GM19099 (cell line): ENCODE results near the gene STT3B.

ENCODE experiments used
- POLR2A ChIP-seq: IDR thresholded peaks from 3 replicates; pipeline ENCODE4 v1.6.1; 2011; ENCODE audit warnings: low read depth; ENCODE audit not compliant: insufficient read length; ENCODE audit errors: extremely low read depth

The STT3B gene

DNA sequence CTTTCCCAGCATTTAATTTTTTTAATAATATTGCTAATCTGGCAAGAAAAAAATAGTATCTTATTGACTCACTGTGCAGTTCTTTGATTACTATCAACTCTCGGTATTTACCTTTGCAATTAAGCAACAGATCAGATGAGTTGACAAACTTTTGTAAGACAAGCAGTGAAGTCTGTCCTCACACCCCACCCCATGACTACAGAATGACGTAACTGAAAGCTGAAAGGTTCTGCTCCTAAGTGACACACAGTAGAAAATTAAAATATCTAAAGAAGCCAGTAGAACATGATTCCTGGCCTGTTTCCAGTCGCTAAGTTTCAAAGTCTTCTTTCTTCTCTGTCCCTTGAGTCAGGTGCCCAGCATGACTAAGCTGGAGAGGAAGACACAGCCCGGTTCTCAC is 135.5 kb downstream of the STT3B start:
- TF ChIP-seq POLR2A: no peak

DNA sequence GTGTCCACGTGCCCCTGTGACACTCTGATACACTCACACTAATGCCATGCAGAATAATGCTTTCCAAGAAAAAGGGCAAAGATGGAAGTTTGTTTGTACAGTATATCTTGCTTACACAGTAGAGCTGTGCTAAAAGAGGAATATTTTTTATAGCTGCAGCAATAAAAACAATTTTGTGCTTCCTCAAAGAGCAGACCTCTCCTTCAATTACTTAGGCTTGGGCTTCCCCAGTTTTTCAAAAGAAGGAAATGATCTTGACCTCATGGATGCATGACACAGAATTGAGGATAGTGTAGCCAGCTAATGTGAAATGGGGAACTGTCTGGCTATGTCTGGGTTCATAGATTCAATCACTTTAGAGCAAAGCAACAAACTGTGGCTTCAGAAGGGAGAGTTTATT is 137.4 kb downstream of the STT3B start:
- TF ChIP-seq POLR2A: no peak

DNA sequence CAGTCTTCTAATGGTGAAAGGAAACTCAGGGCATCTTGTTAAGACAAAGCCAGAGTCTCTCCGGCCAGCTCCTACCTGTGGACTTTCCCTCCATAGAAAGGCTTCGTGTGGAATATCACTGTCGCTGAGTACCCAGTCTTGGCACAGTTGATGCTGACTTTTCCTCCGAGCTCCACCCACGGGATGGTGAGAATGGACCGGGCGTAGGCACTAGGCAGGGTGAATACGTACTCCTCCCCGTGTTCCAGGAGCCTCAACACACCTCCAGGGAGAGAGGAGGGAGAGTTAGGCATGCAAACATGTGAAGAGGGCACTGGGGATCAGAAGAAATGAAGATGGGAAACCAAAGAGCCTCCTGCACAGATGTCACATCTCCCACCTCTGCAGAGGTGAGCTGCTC is 138.0 kb downstream of the STT3B start:
- TF ChIP-seq POLR2A: no peak

DNA sequence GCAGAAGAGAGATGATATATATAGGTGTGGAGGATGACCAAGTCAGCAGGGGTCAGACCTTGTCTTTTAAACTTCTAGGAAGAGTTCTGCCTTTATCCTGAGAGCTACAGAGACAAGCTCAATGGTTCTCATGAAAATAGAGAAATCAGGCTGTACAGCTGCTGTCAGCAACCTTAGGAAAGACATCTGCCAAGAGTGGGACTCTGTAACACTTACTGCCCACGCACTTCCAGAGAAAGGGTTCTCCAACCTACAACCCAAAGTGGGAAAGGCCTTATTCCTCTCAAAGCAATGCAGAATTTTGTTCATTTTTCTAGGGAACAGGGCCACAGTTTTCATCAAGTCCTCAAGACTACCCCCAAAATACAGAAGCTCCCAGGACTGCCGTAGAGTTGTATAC is 138.7 kb downstream of the STT3B start:
- TF ChIP-seq POLR2A: no peak

DNA sequence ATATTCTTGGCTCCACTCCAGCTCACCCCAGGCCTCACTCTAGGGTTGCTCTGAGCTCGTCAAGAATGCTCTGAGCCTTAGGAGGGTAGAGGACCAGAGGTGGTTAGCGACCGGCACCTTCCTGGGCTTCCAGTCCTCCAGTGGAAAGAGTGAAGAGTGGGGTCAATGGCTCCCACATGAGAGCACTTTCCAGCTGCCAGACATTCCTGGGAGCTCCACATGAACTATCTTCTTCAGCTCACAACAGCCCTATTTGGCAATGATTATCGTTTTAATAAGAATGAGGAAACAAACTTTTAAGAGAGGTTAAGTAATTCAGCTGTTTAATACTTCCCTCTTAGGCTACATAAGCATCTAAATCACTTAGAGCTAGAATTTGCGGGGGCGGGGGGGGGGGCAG is 139.3 kb downstream of the STT3B start:
- TF ChIP-seq POLR2A: no peak

DNA sequence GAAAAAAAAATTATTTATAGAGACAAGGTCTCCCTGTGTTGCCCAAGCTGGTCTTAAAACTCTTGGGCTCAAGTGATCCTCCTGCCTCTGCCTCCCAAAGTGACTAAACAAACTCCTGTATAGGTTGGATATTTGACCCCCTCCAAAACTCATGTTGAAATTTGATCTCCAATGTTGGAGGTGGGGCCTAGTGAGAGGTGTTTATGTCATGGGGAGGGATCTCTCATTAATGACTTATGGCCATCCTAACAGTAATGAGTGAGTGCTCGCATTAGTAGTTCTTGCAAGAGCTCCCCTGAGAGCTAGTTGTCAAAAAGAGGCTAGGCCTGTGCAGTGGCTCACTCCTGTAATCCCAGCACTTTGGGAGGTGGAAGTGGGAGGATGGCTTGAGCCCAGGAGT is 141.2 kb downstream of the STT3B start:
- TF ChIP-seq POLR2A: no peak

DNA sequence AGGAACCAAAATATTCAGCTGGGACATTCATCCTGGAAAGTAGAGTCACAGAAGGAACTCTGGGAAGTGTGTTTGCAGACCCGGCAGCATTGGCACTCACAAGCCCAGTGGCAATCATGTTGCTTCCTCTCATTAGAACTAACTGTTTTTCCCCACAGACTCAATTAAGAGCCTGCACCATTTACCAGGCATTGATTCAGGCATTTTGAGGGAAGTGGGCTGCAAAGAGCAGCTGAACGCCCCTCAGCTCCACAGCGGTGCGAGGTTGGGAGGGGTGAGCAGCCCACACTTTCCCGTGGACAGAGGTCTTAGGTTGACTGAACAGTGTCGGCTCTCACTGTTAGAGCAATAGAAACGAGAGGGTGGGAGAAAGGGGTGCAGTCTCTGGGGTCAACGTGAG is 143.8 kb downstream of the STT3B start:
- TF ChIP-seq POLR2A: no peak

DNA sequence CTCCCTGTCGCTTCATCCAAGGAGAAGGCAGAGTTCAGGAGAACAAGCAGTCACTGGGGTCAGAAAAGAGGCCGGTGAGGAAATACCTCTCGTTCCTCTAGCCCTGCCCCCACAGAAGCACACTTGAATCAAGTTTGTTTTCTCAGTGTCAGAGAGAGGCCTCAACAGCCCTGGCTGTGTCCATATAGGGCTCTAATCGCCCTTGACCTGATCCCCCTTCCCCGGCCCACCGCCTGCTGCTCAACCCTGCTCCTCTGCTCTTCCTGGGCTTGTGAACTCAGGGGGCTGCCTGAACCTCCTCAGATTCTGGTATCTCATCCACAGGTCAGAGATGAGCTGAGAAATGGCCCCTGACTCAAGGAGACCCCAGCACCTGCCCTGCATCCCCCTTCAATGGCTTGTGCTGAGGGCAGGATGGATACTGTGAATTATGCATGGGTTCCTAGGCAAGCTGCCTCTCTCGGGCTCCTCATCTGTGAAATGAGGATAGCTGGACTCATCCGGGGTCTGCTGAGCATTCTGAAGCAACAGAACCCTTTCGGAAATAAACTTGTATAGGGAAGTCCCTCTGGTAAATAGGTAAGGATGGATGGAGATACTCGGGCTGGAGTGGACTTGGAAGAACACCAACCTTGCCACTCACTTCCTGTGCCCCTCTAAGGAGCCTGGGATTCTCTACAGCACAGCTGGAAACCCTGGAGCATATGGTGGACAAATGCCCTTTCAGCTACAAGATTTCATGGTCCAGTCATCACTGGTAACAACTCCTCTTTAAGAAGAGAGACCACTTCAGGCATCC is 147.5 kb downstream of the STT3B start:
- TF ChIP-seq POLR2A: no peak
